NCI-H226 (cell line): Measurements from ENCODE around the gene PARD3B.

Experiments
- DNase-seq: peaks from one replicate; pipeline ENCODE4 v3.0.0-alpha.2; 2015

PARD3B gene

GRCh38 chr2:205086662-205087061 is 541.4 kb downstream of the PARD3B start:
- no peak for DNase-seq

GRCh38 chr2:205087862-205088261 is 542.6 kb downstream of the PARD3B start:
- DNase-seq, result no peak

DNA sequence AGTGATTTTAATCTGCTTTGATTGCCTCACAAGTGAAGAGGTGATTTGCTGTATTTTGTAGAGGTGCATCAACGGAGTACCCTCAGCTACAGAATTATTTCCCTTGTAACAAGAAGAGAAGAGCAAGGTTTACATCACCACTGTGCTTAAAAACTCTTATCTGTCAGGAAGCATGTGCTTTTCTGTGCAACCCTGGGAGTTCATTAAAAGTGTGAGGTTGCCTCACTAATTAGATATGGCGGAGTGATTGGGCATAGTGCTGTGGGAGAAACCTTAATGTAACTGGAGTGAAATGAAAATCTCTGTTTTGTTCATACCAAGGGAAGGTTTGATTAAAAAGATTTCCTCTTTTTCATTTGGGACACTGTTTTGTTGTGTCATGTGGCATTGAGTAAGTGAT is 544.7 kb downstream of the PARD3B start:
- DNase-seq, result peak; percentile 1

- DNase-seq, result no peak
These were observed 546.1 kb downstream of the PARD3B start for GRCh38 chr2:205091411-205091810.

DNA sequence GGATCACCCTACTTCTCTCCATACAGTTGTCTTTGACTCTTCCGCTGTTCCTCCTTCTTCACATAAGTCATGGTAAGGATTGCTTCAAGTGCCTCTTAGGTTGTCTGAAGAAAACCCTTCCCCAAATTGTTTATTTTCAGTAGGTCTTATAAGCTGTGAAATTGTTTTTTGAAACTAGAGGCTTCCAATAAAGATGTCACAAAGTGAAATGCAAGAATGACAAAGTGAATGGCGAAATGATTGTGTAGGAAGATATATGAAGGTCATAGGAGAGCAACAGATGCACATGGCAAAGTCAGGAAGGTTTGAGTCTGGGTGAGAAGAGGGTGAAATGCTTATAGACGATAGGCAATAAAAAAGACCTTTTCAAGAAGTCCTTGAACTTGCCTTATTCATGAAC is 548.8 kb downstream of the PARD3B start:
- DNase-seq, result no peak

DNA sequence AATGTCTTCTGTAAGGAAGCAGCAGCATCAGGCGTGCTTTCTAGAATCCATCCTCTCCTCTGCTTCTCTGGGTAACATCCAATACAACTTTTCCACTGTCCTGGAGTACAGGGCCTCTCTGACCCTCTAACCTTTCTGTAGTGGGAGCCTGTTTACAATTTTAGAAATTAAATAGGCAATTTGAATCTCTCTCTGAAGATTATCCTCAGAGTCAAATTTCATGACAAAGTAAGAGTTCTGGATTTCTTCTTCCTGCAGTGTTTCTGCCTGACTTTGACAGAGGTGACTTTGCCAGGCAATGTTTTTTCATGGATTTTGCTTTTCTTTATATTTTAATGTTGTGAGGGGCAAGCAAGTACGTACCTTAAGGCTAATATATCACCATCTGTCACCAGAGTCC is 558.4 kb downstream of the PARD3B start:
- DNase-seq, result no peak

GRCh38 chr2:205107810-205108209 is 562.5 kb downstream of the PARD3B start:
- no peak for DNase-seq

DNA sequence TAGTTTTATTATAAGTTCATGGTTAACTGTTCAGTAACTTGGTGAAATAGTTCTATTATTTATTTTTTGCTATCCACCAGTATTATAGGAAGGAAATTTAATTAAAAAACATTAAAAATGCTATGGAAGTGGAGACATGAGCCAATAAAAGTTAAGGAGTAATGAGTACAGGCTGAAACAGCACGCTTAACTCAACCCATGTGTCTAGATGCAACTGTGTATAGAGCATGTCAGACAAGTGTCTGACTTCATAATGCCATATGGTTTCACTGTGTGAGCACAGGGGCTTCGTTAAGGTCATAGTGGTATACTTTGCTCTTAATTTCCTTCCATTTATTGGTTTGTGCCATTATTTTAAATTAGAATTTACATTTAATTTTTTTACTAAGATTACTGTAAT is 570.2 kb downstream of the PARD3B start:
- DNase-seq, result no peak

DNA sequence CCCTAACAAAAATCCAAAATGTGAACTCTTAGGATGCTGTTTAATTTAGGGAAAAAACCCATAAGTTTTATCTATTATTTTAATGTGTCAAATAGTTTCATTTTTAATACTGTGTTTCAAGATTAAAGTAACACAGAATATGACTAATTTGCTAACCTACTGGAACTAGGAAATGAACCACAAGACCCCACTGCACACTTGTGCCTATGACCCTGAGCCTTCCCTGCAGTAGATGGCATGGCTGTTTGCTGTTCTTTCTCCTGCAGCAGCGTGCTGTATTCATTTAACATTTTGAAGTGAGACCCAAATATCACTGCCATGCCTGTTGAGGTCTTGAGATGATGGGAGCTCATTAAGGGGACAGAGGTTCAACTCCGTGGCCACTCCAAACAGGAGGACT is 571.9 kb downstream of the PARD3B start:
- DNase-seq, result no peak

DNA sequence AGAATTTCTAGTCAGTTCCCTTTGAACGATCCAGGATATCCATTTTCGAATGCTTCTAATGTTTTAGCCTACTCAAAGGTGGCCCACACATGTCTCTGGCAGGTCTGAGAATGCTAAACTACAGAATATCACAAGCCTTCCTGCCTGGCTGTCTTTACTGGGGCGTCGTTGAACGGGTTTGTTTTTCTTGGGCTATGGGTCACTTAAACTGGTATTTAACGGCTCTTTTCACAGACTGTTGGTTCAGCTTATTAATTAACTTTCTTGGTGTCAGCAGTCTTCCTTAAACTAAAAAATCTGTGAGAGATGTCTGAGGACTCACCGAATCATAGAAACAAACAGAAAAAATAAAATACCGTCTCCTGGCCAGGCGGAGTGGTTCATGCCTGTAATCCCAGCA is 573.9 kb downstream of the PARD3B start:
- no peak for DNase-seq

GRCh38 chr2:205128726-205129125 is 583.5 kb downstream of the PARD3B start:
- DNase-seq, result no peak

DNA sequence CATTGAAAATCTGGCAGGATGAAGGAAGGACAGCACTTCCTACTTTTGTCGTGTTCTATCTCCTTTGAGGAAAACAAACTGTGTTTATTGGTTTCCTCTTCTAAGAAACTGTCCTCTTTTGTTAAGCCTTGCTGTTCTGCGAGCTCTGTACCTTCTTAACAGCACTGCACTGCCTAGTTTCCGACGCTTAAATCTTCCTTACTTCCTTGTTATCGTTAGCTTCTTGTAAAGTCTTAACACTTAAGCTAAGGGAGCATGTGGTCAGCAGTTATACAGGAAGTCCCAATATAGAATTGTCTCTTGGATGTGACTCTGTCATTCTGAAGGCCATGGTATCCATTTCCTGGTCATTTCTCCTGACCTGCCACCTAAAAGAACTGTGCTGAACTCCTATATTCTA is 584.3 kb downstream of the PARD3B start:
- DNase-seq, result no peak

DNA sequence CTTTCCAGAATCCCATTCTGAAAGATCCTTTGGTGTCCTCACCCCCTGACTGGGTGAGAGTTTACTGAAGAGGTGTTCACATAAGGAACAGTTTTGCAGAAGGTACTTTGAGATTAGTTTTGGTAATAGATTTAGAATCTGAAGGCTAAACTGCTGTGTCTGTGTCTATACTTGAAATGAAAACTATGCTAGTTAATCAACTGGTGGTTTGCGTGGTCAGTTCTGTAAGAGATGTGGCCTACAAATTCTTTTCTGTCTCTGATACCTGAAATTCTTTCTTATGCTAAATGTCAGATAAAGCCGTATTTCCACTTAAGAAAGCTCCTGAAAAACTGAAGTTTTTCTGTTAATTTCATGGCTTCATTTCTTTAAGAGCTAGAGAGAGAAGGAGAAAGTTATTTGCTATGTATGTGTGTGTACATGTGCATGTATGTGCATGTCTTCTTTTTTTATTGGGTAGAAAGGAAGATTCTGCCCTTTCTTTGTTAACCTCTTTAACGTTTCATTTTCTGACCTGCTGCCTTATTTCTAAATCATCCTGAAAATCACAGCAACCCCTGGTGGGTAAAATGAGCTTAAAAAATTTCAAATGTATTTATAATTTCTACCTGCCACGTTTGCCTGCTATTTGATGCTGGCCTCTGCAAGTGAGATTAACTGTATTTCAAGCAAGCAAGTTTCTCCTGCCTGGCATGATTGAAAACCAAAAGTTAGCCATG is 585.0 kb downstream of the PARD3B start:
- DNase-seq, result no peak

DNA sequence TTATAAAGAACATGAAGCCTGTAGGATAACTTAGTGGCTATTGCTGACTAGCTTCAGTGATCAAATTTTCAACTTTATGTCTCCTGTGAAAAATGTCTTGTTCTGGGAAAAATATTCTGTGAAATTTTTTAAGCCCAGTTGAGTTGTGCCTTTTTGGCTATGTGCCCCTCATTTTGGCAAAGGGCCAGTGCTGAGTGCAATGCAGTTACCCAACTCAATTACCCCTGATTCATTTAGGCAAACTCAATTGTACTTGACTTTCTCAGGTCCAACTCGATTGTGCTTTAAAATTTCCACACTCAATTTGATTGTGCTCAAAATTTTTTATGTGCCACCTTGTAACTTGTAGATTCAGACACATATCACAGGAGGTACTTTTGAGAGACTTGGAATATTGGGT is 588.3 kb downstream of the PARD3B start:
- DNase-seq, result no peak

- no peak for DNase-seq
These were observed 593.5 kb downstream of the PARD3B start for GRCh38 chr2:205138735-205139134.

DNA sequence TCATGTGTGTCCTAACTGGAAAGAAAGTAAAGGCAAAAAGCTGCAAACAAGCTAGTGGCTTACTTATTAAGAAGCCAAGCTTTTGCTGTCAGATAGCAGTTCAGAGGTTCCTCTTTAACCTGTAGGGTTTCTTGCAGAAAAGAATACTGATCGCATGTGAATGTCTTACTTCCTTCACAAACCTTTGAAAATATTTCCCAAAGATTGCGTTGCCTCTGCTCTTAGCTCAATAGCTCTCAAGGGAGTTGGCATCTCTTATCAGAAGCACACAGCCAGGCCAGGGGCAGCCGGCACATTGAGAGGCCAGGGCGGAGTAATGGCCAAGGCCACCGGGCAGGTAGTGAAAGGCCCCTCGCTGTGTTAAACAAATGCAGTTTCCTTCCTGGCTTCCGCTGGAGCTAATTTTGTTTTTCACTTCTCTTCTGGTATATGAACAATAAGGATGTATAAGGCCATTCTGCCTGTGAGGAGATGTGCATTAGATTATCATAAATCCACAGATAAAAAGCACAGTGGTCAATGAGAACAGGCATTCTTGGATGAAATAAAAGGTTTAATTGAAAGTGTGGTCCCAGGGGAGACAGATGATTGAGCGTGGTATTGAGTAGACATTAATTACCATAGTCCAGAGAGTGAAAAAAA is 594.7 kb downstream of the PARD3B start:
- DNase-seq, result no peak

- DNase-seq, result no peak
These were observed 596.1 kb downstream of the PARD3B start for GRCh38 chr2:205141381-205141780.

DNA sequence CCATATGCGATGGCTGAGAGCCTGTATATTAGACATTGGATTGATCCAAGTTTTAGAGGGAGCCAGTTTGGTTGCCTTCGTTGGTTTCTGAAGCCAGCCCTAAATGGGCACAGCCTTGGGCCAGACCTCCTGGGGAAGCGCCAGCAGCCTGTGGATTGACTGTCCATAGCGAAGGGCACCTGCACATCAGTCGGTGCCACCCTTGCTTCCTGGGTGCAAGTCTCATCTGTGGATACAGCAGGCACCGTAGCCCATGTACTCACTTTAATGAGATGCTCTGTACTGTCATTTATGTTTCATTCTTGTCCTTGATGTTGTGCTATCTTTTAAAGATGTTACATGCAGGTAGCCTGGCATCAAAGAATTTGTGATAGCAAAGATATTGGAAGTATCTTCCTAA is 600.6 kb downstream of the PARD3B start:
- DNase-seq, result no peak

GRCh38 chr2:205148755-205149154 is 603.5 kb downstream of the PARD3B start:
- no peak for DNase-seq

- no peak for DNase-seq
These were observed 611.2 kb downstream of the PARD3B start for GRCh38 chr2:205156457-205156856.

DNA sequence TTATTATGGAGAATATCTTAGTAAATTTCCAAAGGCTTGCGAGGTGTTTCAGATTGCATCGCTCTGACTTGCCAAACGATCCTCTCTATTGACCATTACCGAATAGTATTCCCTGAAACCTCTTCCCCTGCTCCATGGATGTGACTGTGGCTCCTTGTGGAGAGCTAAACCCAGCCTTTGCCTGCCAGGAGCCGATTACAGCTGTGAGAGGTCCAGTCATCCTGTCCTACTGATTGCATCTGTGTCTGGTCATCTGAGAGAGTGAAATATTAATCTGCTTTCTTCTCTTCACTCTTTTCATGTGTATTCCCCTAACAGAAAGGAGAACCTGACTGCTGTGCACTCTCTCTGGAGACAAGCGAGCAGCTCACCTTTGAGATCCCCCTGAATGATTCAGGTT is 613.1 kb downstream of the PARD3B start:
- DNase-seq, result no peak

DNA sequence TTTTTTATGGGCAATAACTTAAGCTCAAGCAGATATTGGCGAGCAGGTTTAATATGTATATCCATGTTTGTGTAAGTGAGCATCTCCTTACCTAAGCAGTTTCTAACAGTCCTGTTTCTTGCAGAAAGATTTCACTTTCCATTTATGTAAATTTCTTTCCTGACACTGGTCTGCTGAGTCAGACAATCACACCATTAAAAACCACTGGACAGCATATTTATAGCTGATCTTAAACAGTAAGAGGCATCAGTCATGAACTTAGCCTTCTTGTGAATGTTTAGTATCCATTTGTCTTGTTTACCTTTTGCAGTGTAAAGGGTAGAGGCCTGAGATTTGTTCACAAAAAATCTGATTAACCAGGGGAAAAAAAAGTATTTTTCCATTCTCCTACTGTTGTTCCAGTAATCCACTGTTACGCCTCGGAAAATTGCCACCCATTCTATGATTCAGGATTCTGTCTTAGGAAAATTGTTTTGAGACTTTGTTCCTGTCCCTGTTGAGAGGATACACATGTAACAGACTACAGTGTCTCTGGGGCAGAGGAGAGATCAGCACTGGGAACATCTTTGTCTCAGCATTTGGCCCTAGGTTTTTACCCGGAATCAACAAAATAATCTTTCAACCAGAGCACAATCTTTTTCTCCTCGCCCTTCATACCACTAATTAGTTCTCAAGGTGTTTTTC is 616.0 kb downstream of the PARD3B start:
- no peak for DNase-seq

GRCh38 chr2:205166745-205167144 is 621.5 kb downstream of the PARD3B start:
- no peak for DNase-seq

GRCh38 chr2:205169012-205169411 is 623.7 kb downstream of the PARD3B start:
- DNase-seq, result no peak
